ENCODE data around the gene ZBTB25.
A peak's percentile ranks its signal among the peaks of the same experiment; 100 is the strongest.

ZBTB25 gene, protein sequence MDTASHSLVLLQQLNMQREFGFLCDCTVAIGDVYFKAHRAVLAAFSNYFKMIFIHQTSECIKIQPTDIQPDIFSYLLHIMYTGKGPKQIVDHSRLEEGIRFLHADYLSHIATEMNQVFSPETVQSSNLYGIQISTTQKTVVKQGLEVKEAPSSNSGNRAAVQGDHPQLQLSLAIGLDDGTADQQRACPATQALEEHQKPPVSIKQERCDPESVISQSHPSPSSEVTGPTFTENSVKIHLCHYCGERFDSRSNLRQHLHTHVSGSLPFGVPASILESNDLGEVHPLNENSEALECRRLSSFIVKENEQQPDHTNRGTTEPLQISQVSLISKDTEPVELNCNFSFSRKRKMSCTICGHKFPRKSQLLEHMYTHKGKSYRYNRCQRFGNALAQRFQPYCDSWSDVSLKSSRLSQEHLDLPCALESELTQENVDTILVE

DNA sequence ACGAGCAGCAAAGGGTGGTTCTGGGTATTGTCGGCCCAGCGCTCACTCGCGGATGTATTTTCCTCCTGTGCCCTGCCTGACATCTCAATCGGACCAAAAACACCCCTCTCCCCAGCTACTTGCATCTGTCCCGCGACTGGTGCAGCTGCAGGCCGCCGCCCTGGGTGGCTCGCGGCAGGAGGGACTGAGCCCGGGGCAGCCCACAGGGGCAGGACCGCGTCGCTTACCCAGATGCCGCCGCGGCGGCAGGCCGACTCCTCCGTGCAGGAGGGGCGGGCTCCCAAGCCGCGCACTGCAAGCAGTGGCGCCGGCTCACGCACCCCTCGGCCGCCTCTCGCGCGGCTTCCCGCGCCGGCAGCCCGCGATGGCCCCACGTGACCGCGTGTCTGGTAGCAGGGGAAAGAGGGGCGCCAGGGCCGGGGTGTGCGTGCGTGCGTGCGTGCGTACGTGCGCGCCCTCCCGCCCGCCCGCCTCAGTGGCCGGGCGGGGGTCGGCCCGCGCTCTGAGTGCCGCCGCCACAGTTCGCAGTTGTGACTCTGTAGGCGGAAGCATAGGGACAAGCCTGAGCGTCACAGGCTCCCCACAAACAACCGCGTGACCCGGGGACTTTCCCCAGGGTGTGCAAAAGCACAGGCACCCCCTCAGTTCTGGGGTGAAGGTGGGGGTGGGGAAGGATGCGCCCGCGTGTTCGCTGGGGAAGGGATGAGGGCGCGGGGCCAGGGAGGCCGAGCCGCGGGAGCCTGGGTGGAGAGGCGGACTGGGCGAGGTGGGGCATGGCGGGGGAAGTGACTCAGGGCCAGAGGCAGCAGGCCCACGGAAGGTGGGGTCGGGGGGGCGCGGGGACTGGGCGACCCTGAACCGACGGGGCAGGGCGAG is at the start of gene ZBTB25:
TSS of gene ZBTB25 (minus strand) at position 405 of the 876 bp plus-strand sequence. CDS start 13,305 bp downstream, outside the sequence.
- DNase-seq = peak; percentile 91
- in situ Hi-C loops (cut with HindIII; ENCODE audit: low pct_ligation_motif_present, low pct_unique_long_range_greater_than_20kb, low sequenced_read_pairs) = no loop called here

DNA sequence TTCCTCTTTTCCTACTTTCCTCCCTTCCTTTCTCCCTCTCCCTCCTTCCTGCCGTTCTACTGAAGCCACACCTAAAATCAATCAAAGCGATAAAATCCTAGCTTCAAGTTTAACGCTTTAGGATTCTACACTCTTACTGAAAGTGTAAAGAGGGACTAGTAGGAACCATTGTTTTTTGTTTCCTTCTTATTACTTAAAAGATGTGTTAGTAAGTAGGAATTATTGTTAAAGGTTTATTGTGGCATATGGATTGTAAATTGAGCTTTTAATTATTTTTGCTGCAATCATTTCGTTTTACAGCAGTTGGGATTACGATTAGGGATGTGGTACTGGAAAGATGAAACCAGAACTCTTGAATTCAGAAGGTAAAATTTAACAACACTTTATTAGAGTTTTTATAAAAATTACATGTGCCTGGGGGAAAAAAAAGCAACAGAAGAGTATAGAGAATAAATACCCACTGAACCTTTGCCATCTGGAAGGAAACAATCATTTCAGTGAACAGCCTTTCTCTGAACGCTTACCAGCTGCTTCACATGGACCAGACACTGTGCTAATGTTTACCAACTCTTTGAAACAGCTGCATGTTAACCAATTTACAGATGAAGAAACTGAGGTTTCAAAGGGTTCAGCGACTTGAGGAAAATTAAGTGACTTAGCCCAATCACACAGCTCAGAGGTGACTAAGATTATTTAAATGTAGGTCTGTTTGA is 47.1 kb upstream of the ZBTB25 start:
- no peak for DNase-seq
- in situ Hi-C loops (cut with HindIII; ENCODE audit: low pct_ligation_motif_present, low pct_unique_long_range_greater_than_20kb, low sequenced_read_pairs) = no loop called here

DNA sequence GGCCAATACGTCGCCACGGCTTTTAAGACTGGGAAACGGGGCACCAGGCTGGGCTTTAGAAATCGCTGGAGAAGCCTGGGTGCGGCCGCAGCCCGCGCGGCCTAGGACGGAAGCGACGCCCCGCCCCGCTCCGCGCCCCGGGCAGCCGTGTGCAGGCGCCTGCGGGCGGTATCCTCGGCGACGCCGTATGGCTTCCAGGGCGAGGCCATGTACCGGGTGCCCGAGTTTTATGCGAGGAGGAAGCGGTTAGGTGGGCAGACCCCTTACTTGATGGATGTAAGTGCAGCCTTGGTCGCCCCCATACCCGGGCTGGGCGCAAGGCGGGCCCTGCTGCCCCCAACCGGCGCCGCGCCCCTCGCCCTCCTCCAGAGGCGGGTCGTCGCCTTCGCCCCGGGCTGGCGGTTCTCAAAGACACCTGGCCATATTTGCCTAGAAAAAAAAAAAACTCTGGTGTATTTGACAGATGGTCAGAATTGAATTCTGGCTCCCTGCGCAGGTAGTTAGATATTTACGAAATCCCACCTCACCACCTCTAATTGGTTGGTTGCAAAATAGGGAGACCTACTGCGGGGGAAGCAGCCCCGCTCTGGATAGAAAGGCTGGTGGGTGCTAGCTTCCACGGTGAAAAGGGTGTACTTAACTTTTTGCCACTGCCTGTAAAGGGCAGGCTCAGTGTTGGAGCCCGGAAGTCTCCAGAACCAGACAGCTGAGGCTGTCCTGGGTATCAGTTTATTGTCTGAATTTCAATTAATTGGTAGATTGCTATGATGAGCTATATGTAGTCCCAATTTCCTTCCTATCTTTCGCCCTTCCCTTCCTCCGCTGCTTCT is 46.4 kb upstream of the ZBTB25 start, which contains the start of gene PPP1R36:
TSS of gene PPP1R36 (plus strand) at position 171 of the 830 bp plus-strand sequence. CDS start at position 208, 37 bp downstream.
- DNase-seq = no peak
- in situ Hi-C loops (cut with HindIII; ENCODE audit: low pct_ligation_motif_present, low pct_unique_long_range_greater_than_20kb, low sequenced_read_pairs) = no loop called here

DNA sequence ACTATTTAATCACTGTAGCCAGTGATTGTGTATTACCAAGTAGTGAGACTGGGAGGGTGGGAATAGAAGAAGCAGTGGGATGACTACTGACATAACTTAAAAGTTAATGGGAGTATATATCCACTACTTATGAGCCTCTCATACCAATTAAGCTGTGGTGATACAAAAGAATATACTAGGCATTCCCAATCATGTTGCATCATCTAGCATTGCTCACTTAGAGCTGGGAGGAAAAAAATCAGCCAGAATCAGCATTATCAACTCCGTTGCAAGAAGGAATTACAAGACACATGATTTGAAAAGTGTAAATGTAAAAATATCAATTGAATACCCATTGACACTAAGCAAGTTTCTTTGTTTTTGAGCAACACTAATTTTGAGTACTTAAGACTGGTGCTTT is 45.4 kb upstream of the ZBTB25 start:
- in situ Hi-C loops (cut with HindIII; ENCODE audit: low pct_ligation_motif_present, low pct_unique_long_range_greater_than_20kb, low sequenced_read_pairs) = no loop called here
- no peak for DNase-seq

DNA sequence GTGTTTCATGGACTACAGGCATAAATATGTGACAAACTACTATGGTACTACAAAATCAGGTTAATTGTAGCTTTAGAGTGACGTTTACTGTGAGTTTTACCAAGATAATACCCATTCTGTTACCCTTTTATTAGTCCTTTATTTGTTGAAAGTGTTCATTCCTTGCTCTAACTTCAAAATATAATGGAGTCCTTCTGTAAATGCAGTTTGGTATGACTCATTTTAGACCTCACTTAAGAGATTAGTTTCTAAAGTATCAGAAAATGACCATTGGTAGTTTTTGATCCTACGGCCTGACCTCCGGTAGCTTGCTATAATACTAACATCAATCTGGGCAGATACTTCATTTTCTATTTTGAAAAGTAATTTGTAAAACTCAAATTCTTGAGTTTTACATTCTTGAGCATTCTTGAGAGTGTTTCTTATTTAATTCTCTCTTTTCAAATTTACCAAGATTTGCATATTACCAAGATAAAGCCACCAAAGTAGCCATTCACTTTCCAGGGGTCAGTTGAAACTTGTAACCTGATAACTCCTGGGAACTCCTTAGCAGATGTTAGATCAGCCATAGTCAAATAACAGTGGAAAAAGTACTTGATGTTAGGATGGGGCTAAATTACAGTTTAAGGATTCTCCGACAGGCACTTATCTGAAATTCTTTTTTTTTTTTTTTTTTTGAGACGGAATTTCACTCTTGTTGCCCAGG is 41.1 kb upstream of the ZBTB25 start:
- in situ Hi-C loops (cut with HindIII; ENCODE audit: low pct_ligation_motif_present, low pct_unique_long_range_greater_than_20kb, low sequenced_read_pairs) = no loop called here
- DNase-seq = no peak

DNA sequence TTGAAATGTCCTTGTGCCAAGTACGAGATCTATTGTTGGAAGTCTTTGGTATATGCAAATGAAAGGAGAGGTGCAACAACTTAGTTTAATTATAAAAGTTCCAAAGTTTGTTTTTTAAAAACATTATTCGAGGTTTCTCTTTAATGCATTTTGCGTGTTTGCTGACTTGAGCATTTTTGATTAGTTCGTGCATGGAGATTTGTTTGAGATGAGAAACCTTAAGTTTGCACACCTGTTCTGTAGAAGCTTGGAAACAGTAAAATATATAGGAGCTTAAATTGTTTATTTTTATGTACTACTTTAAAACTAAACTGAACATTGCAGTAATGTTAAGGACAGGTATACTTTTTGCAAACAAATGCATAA is 39.2 kb upstream of the ZBTB25 start:
- in situ Hi-C loops (cut with HindIII; ENCODE audit: low pct_ligation_motif_present, low pct_unique_long_range_greater_than_20kb, low sequenced_read_pairs) = no loop called here
- DNase-seq = no peak

DNA sequence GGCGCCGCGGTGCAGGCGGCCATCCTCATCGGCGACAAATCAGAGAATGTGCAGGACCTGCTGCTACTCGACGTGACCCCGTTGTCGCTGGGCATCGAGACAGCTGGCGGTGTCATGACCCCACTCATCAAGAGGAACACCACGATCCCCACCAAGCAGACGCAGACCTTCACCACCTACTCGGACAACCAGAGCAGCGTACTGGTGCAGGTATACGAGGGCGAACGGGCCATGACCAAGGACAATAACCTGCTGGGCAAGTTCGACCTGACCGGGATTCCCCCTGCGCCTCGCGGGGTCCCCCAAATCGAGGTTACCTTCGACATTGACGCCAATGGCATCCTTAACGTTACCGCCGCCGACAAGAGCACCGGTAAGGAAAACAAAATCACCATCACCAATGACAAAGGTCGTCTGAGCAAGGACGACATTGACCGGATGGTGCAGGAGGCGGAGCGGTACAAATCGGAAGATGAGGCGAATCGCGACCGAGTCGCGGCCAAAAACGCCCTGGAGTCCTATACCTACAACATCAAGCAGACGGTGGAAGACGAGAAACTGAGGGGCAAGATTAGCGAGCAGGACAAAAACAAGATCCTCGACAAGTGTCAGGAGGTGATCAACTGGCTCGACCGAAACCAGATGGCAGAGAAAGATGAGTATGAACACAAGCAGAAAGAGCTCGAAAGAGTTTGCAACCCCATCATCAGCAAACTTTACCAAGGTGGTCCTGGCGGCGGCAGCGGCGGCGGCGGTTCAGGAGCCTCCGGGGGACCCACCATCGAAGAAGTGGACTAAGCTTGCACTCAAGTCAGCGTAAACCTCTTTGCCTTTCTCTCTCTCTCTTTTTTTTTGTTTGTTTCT is 38.6 kb upstream of the ZBTB25 start:
- in situ Hi-C loops (cut with HindIII; ENCODE audit: low pct_ligation_motif_present, low pct_unique_long_range_greater_than_20kb, low sequenced_read_pairs) = no loop called here
- DNase-seq = no peak

DNA sequence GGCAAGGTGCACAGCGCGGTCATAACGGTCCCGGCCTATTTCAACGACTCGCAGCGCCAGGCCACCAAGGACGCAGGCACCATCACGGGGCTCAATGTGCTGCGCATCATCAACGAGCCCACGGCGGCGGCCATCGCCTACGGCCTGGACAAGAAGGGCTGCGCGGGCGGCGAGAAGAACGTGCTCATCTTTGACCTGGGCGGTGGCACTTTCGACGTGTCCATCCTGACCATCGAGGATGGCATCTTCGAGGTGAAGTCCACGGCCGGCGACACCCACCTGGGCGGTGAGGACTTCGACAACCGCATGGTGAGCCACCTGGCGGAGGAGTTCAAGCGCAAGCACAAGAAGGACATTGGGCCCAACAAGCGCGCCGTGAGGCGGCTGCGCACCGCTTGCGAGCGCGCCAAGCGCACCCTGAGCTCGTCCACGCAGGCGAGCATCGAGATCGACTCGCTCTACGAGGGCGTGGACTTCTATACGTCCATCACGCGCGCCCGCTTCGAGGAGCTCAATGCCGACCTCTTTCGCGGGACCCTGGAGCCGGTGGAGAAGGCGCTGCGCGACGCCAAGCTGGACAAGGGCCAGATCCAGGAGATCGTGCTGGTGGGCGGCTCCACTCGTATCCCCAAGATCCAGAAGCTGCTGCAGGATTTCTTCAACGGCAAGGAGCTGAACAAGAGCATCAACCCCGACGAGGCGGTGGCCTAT is 37.8 kb upstream of the ZBTB25 start:
- in situ Hi-C loops (cut with HindIII; ENCODE audit: low pct_ligation_motif_present, low pct_unique_long_range_greater_than_20kb, low sequenced_read_pairs) = no loop called here

DNA sequence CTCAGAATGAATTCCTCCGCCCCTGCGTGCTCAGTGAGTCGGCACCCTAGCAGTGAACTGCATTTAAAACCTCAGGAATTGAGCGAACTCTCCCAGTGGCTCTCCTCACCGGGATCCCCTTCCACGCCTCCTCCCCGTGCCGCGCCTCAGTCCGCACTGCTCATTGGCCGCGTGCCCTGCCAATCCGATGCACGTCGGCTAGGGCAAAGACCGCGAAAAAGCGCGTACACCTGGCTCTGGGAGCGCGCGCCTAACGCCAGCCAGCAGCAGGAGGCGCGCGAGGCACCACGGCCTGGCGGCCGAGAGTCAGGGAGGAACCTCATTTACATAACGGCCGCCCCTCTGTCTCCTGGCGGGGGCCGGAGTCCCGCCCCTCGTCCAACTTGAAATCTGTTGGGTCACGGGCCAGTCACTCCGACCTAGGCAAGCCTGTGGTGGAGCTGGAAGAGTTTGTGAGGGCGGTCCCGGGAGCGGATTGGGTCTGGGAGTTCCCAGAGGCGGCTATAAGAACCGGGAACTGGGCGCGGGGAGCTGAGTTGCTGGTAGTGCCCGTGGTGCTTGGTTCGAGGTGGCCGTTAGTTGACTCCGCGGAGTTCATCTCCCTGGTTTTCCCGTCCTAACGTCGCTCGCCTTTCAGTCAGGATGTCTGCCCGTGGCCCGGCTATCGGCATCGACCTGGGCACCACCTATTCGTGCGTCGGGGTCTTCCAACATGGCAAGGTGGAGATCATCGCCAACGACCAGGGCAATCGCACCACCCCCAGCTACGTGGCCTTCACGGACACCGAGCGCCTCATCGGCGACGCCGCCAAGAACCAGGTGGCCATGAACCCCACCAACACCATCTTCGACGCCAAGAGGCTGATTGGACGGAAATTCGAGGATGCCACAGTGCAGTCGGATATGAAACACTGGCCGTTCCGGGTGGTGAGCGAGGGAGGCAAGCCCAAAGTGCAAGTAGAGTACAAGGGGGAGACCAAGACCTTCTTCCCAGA is 36.9 kb upstream of the ZBTB25 start, which contains the start of gene HSPA2:
TSS of gene HSPA2 (plus strand) at position 534 of the 995 bp plus-strand sequence. CDS start at position 643, 109 bp downstream.
- in situ Hi-C loops (cut with HindIII; ENCODE audit: low pct_ligation_motif_present, low pct_unique_long_range_greater_than_20kb, low sequenced_read_pairs) = no loop called here

More for the DNA sequence above, 37.8 kb upstream of the ZBTB25 start:
- DNase-seq = no peak

DNA sequence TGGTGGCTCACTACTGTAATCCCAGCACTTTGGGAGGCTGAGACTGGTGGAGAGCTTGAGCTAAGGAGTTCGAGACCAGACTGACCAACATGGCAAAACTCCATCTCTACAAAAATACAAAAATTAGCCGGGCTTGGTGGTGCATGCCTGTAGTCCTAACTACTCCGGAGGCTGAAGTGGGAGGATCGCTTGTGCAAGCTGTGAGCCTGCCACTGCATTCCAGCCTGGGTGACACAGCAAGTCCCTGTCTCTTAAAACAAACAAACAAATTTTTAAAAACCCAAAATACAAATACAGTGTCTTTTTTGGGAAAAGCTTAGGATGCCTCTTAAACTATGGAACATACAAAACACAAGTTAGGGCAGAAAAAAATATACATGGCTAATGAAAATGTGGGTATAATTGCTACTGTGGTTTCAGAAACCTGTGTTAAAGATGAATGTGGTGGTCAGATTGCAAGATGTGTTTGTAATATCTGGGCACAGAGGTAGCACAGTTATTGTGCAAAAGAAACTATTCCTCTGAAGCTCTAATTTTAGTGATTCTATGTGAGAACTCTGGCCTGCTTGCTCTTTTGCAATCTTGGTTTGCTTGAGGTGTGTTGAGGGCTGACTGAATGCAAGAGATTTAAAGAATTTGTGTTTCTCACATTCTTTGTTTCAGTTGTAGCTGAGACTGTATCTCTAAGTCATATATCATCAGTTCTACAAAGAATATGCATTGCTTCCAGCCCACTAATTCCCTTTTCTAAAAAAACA is 33.0 kb upstream of the ZBTB25 start:
- in situ Hi-C loops (cut with HindIII; ENCODE audit: low pct_ligation_motif_present, low pct_unique_long_range_greater_than_20kb, low sequenced_read_pairs) = no loop called here
- DNase-seq = no peak

More for the DNA sequence above, 36.9 kb upstream of the ZBTB25 start, which contains the start of gene HSPA2:
- peak; percentile 98 for DNase-seq

DNA sequence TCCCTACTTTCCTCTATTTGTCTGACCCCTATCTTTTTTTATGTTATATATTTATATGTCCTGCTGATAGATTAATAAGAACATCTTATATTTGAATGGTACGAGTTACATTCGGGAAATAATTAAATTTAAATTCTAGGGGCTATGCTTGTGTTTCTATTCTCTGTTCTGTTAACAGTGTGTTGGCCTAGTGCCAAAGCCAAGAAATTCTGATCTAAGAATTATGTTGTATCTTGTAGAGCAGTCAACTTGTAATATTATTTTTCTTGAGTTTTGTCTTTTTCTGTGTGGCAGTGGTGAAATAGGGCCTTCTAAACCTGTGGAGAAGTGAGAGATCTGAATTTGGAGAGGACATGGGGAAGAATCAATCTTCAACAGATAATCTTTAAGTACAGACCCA is 27.9 kb upstream of the ZBTB25 start:
- in situ Hi-C loops (cut with HindIII; ENCODE audit: low pct_ligation_motif_present, low pct_unique_long_range_greater_than_20kb, low sequenced_read_pairs) = no loop called here
- no peak for DNase-seq

DNA sequence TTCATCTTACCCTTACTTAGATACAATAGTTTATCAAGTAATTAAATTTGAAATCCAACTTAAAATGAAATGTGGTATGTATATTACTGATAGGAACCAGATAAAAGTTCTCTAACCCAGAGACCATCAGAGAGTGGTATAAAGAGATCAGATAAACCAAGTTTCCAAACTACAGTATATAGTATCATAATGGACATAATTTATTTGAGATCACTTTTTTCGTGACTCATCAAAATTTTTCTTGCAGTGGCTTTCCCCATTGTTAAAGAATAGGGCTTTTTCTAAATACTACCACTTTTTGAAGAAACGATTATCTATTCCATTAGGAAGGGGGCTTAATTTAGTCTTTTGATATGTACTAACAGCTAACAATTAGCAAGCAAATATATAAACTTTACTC is 21.7 kb upstream of the ZBTB25 start:
- in situ Hi-C loops (cut with HindIII; ENCODE audit: low pct_ligation_motif_present, low pct_unique_long_range_greater_than_20kb, low sequenced_read_pairs) = no loop called here
- no peak for DNase-seq

DNA sequence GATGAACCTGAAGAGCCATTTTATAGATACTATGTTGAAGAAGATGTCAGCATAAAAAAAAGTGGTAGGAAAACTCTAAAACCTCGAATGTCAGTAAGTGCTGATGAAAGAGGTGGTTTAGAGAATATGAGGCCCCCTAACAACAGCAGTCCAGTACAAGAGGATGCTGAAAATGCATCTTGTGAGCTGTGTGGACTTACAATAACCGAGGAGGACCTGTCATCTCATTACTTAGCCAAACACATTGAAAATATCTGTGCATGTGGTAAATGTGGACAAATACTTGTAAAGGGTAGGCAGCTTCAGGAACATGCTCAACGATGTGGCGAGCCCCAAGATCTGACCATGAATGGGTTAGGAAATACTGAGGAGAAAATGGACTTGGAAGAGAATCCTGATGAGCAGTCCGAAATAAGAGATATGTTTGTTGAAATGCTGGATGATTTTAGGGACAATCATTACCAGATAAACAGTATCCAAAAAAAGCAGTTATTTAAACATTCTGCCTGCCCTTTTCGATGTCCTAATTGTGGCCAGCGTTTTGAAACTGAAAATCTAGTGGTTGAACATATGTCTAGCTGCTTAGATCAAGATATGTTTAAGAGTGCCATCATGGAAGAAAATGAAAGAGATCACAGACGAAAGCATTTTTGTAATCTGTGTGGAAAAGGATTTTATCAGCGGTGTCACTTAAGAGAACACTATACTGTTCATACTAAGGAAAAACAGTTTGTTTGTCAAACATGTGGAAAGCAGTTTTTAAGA is 19.1 kb upstream of the ZBTB25 start:
- DNase-seq = no peak
- in situ Hi-C loops (cut with HindIII; ENCODE audit: low pct_ligation_motif_present, low pct_unique_long_range_greater_than_20kb, low sequenced_read_pairs) = no loop called here
